ENCODE data around the gene BGLAP.
"Not testable (repeated sequence)": the region's sequence is repeated elsewhere in the genome, so short reads cannot be mapped to it uniquely, and the experiment has no call there.

Gene BGLAP

GRCh38 chr1:156241926-156242325 is at the start of gene BGLAP:
BGLAP (plus strand) TSS chr1:156242184; CDS start chr1:156242232, 48 bp downstream.
- DNase-seq (ENCODE audit: low read depth), result no peak

GRCh38 chr1:156193208-156193487 is 48.8 kb upstream of the BGLAP start:
- no peak for DNase-seq (ENCODE audit: low read depth)

- peak; percentile 95 for DNase-seq (ENCODE audit: low read depth)
These were observed 48.3 kb upstream of the BGLAP start, which contains the start of gene SLC25A44 for GRCh38 chr1:156193488-156194299. SLC25A44 (plus strand) TSS chr1:156194104; CDS start chr1:156199848, 5,744 bp downstream.

- DNase-seq (ENCODE audit: low read depth), result no peak
These were observed 47.7 kb upstream of the BGLAP start for GRCh38 chr1:156194300-156194652.

- no peak for DNase-seq (ENCODE audit: low read depth)
These were observed 46.1 kb upstream of the BGLAP start for GRCh38 chr1:156195853-156196252.

- DNase-seq (ENCODE audit: low read depth), result no peak
These were observed 45.5 kb upstream of the BGLAP start for GRCh38 chr1:156196445-156196844.

- no peak for DNase-seq (ENCODE audit: low read depth)
These were observed 43.1 kb upstream of the BGLAP start for GRCh38 chr1:156198831-156199349.

GRCh38 chr1:156200044-156200443 is 41.9 kb upstream of the BGLAP start:
- no peak for DNase-seq (ENCODE audit: low read depth)

GRCh38 chr1:156203331-156203730 is 38.7 kb upstream of the BGLAP start:
- DNase-seq (ENCODE audit: low read depth), result no peak

- DNase-seq (ENCODE audit: low read depth), result no peak
These were observed 37.3 kb upstream of the BGLAP start for GRCh38 chr1:156204686-156205085.

GRCh38 chr1:156211243-156211642 is 30.7 kb upstream of the BGLAP start:
- no peak for DNase-seq (ENCODE audit: low read depth)

- DNase-seq (ENCODE audit: low read depth), result no peak
These were observed 29.9 kb upstream of the BGLAP start for GRCh38 chr1:156212130-156212529.

- DNase-seq (ENCODE audit: low read depth), result peak; percentile 94
These were observed 28.9 kb upstream of the BGLAP start, which contains the start of gene PMF1 for GRCh38 chr1:156212833-156213643. PMF1 (plus strand) TSS chr1:156213007; CDS start chr1:156213016, 9 bp downstream.

- DNase-seq (ENCODE audit: low read depth), result no peak
These were observed 28.4 kb upstream of the BGLAP start for GRCh38 chr1:156213644-156213966.

- DNase-seq (ENCODE audit: low read depth), result peak; percentile 13
These were observed 27.8 kb upstream of the BGLAP start for GRCh38 chr1:156214024-156214748.

- not testable (repeated sequence) for DNase-seq (ENCODE audit: low read depth)
These were observed 25.5 kb upstream of the BGLAP start for GRCh38 chr1:156216361-156217086.

- DNase-seq (ENCODE audit: low read depth), result peak; percentile 48
These were observed 24.1 kb upstream of the BGLAP start for GRCh38 chr1:156217871-156218270.

- DNase-seq (ENCODE audit: low read depth), result no peak
These were observed 21.8 kb upstream of the BGLAP start for GRCh38 chr1:156220226-156220625.

GRCh38 chr1:156221986-156222692 is 19.8 kb upstream of the BGLAP start:
- no peak for DNase-seq (ENCODE audit: low read depth)

- no peak for DNase-seq (ENCODE audit: low read depth)
These were observed 16.3 kb upstream of the BGLAP start for GRCh38 chr1:156225677-156226014.

- no peak for DNase-seq (ENCODE audit: low read depth)
These were observed 15.9 kb upstream of the BGLAP start for GRCh38 chr1:156226116-156226538.
